Measurements from ENCODE around the gene KIF13A.
"Not testable (repeated sequence)": the region's sequence is repeated elsewhere in the genome, so short reads cannot be mapped to it uniquely, and the experiment has no call there.

Gene KIF13A

GRCh38 chr6:17900011-17900410 is 87.4 kb downstream of the KIF13A start:
- no peak for DNase-seq (ENCODE audit: low spot score)

- no peak for DNase-seq (ENCODE audit: low spot score)
These were observed 87.9 kb downstream of the KIF13A start for GRCh38 chr6:17899491-17899890.

- DNase-seq (ENCODE audit: low spot score): no peak
These were observed 89.8 kb downstream of the KIF13A start for GRCh38 chr6:17897681-17898080.

GRCh38 chr6:17894905-17895304 is 92.5 kb downstream of the KIF13A start:
- DNase-seq (ENCODE audit: low spot score): no peak

GRCh38 chr6:17894191-17894590 is 93.2 kb downstream of the KIF13A start:
- DNase-seq (ENCODE audit: low spot score): no peak

GRCh38 chr6:17892097-17892686 is 95.2 kb downstream of the KIF13A start:
- no peak for DNase-seq (ENCODE audit: low spot score)

- DNase-seq (ENCODE audit: low spot score): no peak
These were observed 97.1 kb downstream of the KIF13A start for GRCh38 chr6:17890309-17890708.

- DNase-seq (ENCODE audit: low spot score): not testable (repeated sequence)
These were observed 97.7 kb downstream of the KIF13A start for GRCh38 chr6:17889777-17890176.

GRCh38 chr6:17886891-17887290 is 100.5 kb downstream of the KIF13A start:
- DNase-seq (ENCODE audit: low spot score): no peak

GRCh38 chr6:17885889-17886576 is 101.4 kb downstream of the KIF13A start:
- no peak for DNase-seq (ENCODE audit: low spot score)

GRCh38 chr6:17884498-17885478 is 102.6 kb downstream of the KIF13A start:
- DNase-seq (ENCODE audit: low spot score): no peak

- no peak for DNase-seq (ENCODE audit: low spot score)
These were observed 103.6 kb downstream of the KIF13A start for GRCh38 chr6:17883665-17884497.

GRCh38 chr6:17881085-17881858 is 106.2 kb downstream of the KIF13A start:
- DNase-seq (ENCODE audit: low spot score): no peak

GRCh38 chr6:17879184-17879583 is 108.3 kb downstream of the KIF13A start:
- DNase-seq (ENCODE audit: low spot score): no peak

- DNase-seq (ENCODE audit: low spot score): no peak
These were observed 108.7 kb downstream of the KIF13A start for GRCh38 chr6:17878734-17879133.

- no peak for DNase-seq (ENCODE audit: low spot score)
These were observed 109.5 kb downstream of the KIF13A start for GRCh38 chr6:17877895-17878440.

- no peak for DNase-seq (ENCODE audit: low spot score)
These were observed 110.1 kb downstream of the KIF13A start for GRCh38 chr6:17877196-17877894.

GRCh38 chr6:17874753-17875152 is 112.7 kb downstream of the KIF13A start:
- DNase-seq (ENCODE audit: low spot score): no peak

- DNase-seq (ENCODE audit: low spot score): no peak
These were observed 114.5 kb downstream of the KIF13A start for GRCh38 chr6:17872908-17873307.

GRCh38 chr6:17871836-17872235 is 115.6 kb downstream of the KIF13A start:
- DNase-seq (ENCODE audit: low spot score): no peak

Measured in SW480 (cell line).